Measurements from ENCODE around the gene LCN1. TPM values are rescaled to one million over a fixed set of nuclear protein-coding genes. Genes with fewer than 3 reads are reported as not detected.

Gene LCN1
- total RNA-seq, 1 experiment from 2014 or later: not detected

DNA sequence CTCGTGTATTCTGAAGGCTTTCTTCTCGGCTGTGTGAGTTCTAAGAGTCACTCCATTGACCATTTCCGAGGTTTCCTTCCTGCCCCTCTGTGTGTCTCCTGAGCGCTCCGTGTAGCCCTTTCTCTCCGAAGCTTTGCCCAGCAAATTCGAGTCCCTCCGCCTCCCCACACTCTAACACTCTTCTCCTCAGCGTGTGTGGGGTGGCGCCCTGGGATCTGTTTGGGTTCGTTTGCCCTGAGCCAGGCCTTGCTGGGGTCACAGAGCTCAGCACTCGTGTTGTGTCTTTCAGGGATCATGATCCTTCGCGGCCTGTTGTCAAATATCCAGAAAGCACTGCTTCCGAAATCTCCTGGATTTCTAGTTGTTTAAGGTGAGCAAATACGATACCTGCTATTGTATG, 34.7 kb downstream of the LCN1 start:
- Histone ChIP-seq H3K27ac (no peak overlapping the region), H3K79me2 (ENCODE audit: low read depth) (no peaks in the 10 kb centered on the region), H3K4me1 (replicated peaks; ENCODE audit: insufficient read depth) (no peaks in the 10 kb centered on the region), H3K9me3 (ENCODE audit: insufficient read depth, low read depth) (no peaks in the 10 kb centered on the region), H2AFZ (no peak overlapping the region), H3K36me3 (ENCODE audit: low read depth) (no peaks in the 10 kb centered on the region), H3K9me2 (ENCODE audit: insufficient read depth) (no peaks in the 10 kb centered on the region), H3K4me2 (no peak overlapping the region), H3K27me3 (ENCODE audit: insufficient read depth, low read depth) (peaks cover 89% of the 10 kb centered on the region), H3K4me3 (no peak overlapping the region), H4K20me1 (ENCODE audit: insufficient read depth) (no peaks in the 10 kb centered on the region), H3F3A (ENCODE audit: insufficient read depth, low read depth) (no peaks in the 10 kb centered on the region)
- no peak for TF ChIP-seq EZH2 (IDR thresholded peaks at IDR 0.05; ENCODE audit: low read depth)
- TF ChIP-seq, protein P1, sequence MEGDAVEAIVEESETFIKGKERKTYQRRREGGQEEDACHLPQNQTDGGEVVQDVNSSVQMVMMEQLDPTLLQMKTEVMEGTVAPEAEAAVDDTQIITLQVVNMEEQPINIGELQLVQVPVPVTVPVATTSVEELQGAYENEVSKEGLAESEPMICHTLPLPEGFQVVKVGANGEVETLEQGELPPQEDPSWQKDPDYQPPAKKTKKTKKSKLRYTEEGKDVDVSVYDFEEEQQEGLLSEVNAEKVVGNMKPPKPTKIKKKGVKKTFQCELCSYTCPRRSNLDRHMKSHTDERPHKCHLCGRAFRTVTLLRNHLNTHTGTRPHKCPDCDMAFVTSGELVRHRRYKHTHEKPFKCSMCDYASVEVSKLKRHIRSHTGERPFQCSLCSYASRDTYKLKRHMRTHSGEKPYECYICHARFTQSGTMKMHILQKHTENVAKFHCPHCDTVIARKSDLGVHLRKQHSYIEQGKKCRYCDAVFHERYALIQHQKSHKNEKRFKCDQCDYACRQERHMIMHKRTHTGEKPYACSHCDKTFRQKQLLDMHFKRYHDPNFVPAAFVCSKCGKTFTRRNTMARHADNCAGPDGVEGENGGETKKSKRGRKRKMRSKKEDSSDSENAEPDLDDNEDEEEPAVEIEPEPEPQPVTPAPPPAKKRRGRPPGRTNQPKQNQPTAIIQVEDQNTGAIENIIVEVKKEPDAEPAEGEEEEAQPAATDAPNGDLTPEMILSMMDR (conservative IDR thresholded peaks at IDR 0.05): no peak
- BruUV-seq (replicated peaks): no TSS peak
- CTCF ChIA-PET: no interaction called here
- intact Hi-C loops (cut with micrococcal nuclease; ENCODE audit: unreplicated experiment): no loop called here
- DNase-seq: no peak
- POLR2A ChIA-PET (ENCODE audit: unreplicated experiment): no interaction called here

DNA sequence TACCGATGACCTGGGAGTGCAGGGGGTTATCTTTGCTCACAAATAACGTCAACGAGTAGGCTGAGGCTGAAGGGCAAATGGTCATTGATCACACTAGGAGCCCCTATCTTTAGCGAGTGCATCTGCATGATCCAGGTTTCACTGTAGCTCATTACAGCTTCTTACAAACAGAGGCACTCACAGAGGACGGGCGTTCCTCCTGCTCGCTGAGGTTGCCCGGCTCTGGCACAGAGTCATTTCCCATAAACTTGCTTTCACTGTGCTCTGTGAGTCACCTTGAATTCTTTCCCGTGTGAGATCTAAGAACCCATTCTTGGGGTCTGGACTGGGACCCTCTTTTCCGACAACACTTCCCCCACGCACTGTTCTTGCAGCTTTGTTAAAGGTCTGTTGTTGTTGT, 38.4 kb downstream of the LCN1 start:
- ChIA-PET POLR2A (ENCODE audit: unreplicated experiment) (no interaction called here), CTCF (no interaction called here)
- no peak overlapping the region for H2AFZ ChIP-seq
- BruUV-seq (replicated peaks): no TSS peak
- no peaks in the 10 kb centered on the region for H3K9me2 ChIP-seq (ENCODE audit: insufficient read depth)
- H3K4me3 ChIP-seq: no peak overlapping the region
- H3K4me1 ChIP-seq (replicated peaks; ENCODE audit: insufficient read depth): no peaks in the 10 kb centered on the region
- H3K79me2 ChIP-seq (ENCODE audit: low read depth): no peaks in the 10 kb centered on the region
- no peaks in the 10 kb centered on the region for H3K9me3 ChIP-seq (ENCODE audit: insufficient read depth, low read depth)
- H3K27me3 ChIP-seq (ENCODE audit: insufficient read depth, low read depth): peaks cover 80% of the 10 kb centered on the region
- TF ChIP-seq, protein P1 (conservative IDR thresholded peaks at IDR 0.05): no peak
- no peak for TF ChIP-seq EZH2 (IDR thresholded peaks at IDR 0.05; ENCODE audit: low read depth)
- no peaks in the 10 kb centered on the region for H4K20me1 ChIP-seq (ENCODE audit: insufficient read depth)
- no peak for DNase-seq
- no peak overlapping the region for H3K27ac ChIP-seq
- H3F3A ChIP-seq (ENCODE audit: insufficient read depth, low read depth): no peaks in the 10 kb centered on the region
- no peak overlapping the region for H3K4me2 ChIP-seq
- intact Hi-C loops (cut with micrococcal nuclease; ENCODE audit: unreplicated experiment): no loop called here
- H3K36me3 ChIP-seq (ENCODE audit: low read depth): no peaks in the 10 kb centered on the region

DNA sequence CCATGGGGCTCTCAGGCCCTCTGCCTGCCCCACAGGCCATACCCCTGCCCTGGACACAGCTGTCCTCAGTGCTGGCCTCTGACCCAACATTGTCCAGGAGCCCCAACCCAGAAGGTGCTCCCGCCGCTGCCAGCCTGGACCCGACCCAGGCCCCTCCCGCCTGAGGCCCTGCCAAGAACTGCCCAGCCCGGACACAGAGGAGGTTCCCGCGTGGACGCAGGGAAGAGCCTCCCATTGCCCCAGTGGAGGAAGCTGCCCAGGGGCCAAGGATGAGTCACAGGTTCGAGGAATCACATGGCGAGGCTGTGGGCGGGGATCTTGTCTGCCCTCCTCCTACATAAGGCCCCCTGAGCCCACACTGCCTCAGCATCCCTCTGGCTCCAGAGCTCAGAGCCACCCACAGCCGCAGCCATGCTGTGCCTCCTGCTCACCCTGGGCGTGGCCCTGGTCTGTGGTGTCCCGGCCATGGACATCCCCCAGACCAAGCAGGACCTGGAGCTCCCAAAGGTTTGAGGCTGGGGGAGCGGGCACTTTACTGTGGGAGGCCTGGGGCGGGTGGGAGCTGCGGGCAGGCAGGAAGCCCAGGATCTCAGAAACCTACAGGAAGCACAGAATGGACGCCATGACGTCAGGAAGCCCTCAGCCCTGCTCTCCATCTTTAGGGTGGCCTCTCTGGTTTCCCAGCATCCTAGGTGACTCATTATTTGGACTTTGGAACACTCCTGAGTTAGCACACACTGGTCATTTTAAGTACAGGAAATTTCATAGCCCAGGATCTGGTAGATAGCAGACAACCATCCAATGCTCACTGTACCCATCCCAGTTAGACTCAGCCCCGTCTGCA, 40.4 kb downstream of the LCN1 start, which contains the start of gene PAEP:
Gene PAEP, plus strand, starts transcription at position 366 of the 844 bp plus-strand sequence.
- no peak for DNase-seq
- no peak for TF ChIP-seq EZH2 (IDR thresholded peaks at IDR 0.05; ENCODE audit: low read depth)
- TF ChIP-seq, protein P1 (conservative IDR thresholded peaks at IDR 0.05): no peak
- H3K36me3 ChIP-seq (ENCODE audit: low read depth): no peaks in the 10 kb centered on the region
- no peaks in the 10 kb centered on the region for H3K4me1 ChIP-seq (replicated peaks; ENCODE audit: insufficient read depth)
- no TSS peak for BruUV-seq (replicated peaks)
- ChIA-PET CTCF (no interaction called here), POLR2A (ENCODE audit: unreplicated experiment) (interaction anchor here (0.7 kb wide), 1 partner anchor 331 kb away, joined by 19 read pairs; no protein-coding TSS in a partner anchor)
- no peaks in the 10 kb centered on the region for H3F3A ChIP-seq (ENCODE audit: insufficient read depth, low read depth)
- H3K4me2 ChIP-seq: no peak within 1 kb of the TSS
- no peak within 1 kb of the TSS for H2AFZ ChIP-seq
- no peaks in the 10 kb centered on the region for H4K20me1 ChIP-seq (ENCODE audit: insufficient read depth)
- no peaks in the 10 kb centered on the region for H3K79me2 ChIP-seq (ENCODE audit: low read depth)
- H3K9me2 ChIP-seq (ENCODE audit: insufficient read depth): no peaks in the 10 kb centered on the region
- intact Hi-C loops (cut with micrococcal nuclease; ENCODE audit: unreplicated experiment): no loop called here
- H3K27ac ChIP-seq: no peak within 1 kb of the TSS
- H3K4me3 ChIP-seq: no peak within 1 kb of the TSS
- no peaks in the 10 kb centered on the region for H3K9me3 ChIP-seq (ENCODE audit: insufficient read depth, low read depth)
- H3K27me3 ChIP-seq (ENCODE audit: insufficient read depth, low read depth): peaks cover 79% of the 10 kb centered on the region

Measured in PC-9 (cell line).